ENCODE data around the gene AMDHD1. TPM values are rescaled to one million over a fixed set of nuclear protein-coding genes. Genes with fewer than 3 reads are reported as not detected.

The AMDHD1 gene
- polyA plus RNA-seq, 1 donor from 2014 or later, result 0.20 TPM

Other genes with a start within 250 kb of the AMDHD1 start
- 8.2 and 12.4 TPM in 2 replicates for gene NTN4, start 152.6 kb upstream of the AMDHD1 start, polyA plus RNA-seq
- 42.1 and 47.8 TPM in 2 replicates for gene SNRPF, start 84.4 kb upstream of the AMDHD1 start, polyA plus RNA-seq
- gene CCDC38, start 717 bp upstream of the AMDHD1 start, polyA plus RNA-seq, result 0.16 TPM in 1 of 2 replicates, not detected in the other
- gene HAL, start 53.0 kb downstream of the AMDHD1 start, polyA plus RNA-seq, result 0.06 TPM in 1 of 2 replicates, not detected in the other
- gene LTA4H, start 92.3 kb downstream of the AMDHD1 start, polyA plus RNA-seq, result 54.1 and 55.3 TPM in 2 replicates

Measured in neural cell (in vitro differentiated cells).